SK-N-MC (cell line): ENCODE results near the gene CDK17.
"Not testable (repeated sequence)": the region's sequence is repeated elsewhere in the genome, so short reads cannot be mapped to it uniquely, and the experiment has no call there.

ENCODE experiments used
- DNase-seq: peaks from one replicate; pipeline ENCODE4 v3.0.0-alpha.2; 2011; ENCODE audit warnings: low read depth, low spot score
- H3K27ac ChIP-seq: fragments of 200-600 bp; sonication (generic); 2 replicates; pipeline ENCODE4 v1.5.1; 2016; ENCODE audit warnings: mixed run types
- H3K36me3 ChIP-seq: fragments of 200-600 bp; sonication (generic); 2 replicates; pipeline ENCODE4 v1.6.1; 2017; ENCODE audit warnings: antibody characterized with exemption, low read length, mixed read lengths; ENCODE audit not compliant: insufficient read depth
- H3K4me3 ChIP-seq: fragments of 200-600 bp; sonication (generic); 2 replicates; pipeline ENCODE4 v1.5.1; 2016
- H3K9ac ChIP-seq: fragments of 200-600 bp; sonication (generic); 2 replicates; pipeline ENCODE4 v1.8.0; 2017; ENCODE audit warnings: mixed run types, mixed read lengths; ENCODE audit not compliant: insufficient read length
- H3K9me3 ChIP-seq: fragments of 200-600 bp; sonication (generic); 2 replicates; pipeline ENCODE4 v1.6.1; 2017; ENCODE audit warnings: low read depth, mild to moderate bottlenecking, antibody characterized with exemption, low read length, moderate library complexity, mixed read lengths
- EZH2 ChIP-seq: fragments of 200-600 bp; sonication (generic); IDR thresholded peaks from one replicate; pipeline ENCODE4 v1.6.1; 2017; ENCODE audit warnings: antibody characterized with exemption
- FOXP2 ChIP-seq: optimal IDR thresholded peaks from 2 replicates; pipeline ENCODE3; 2011; ENCODE audit warnings: mild to moderate bottlenecking, moderate library complexity; ENCODE audit not compliant: insufficient read depth; ENCODE audit errors: extremely low read length, control extremely low read depth
- POLR2AphosphoS5 ChIP-seq: IDR thresholded peaks from 2 replicates; pipeline ENCODE4 v1.6.1; 2012; ENCODE audit warnings: mild to moderate bottlenecking, low read depth, low read length, borderline replicate concordance

The CDK17 gene

DNA sequence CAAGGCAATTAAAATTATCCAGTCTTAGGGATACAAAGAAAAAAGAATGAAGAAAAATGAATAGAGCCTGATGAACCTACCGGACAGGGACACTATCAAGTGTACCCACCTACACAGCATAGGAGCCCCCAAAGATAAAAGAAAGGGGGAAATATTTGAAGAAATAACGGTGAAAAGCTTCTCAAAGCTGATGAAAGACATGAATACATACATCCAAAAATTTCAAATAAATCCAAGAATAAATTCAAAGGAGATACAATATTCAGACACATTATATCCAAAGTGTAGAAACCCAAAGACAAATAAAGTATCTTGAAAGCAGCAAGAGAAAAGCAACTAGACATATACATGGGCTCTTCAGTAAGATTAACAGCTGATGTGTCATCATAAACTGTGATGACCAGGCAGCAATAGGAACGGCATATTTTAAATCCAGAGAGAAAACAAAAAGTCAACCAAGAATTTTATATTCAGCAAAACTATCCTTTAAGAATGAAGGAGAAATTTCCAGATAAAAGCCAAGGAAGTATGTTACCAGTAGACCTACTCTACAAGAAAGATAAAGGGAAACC lies 56.0 kb downstream of the CDK17 start:
- no peak overlapping the region for H3K9ac ChIP-seq
- H3K27ac ChIP-seq: no peak overlapping the region
- DNase-seq: no peak
- no peak overlapping the region for H3K4me3 ChIP-seq
- H3K36me3 ChIP-seq: no peaks in the 10 kb centered on the region
- no peak for TF ChIP-seq POLR2AphosphoS5
- no peak for TF ChIP-seq FOXP2
- TF ChIP-seq EZH2: no peak
- no peaks in the 10 kb centered on the region; the same call in 1 of the 2 replicates for H3K9me3 ChIP-seq

DNA sequence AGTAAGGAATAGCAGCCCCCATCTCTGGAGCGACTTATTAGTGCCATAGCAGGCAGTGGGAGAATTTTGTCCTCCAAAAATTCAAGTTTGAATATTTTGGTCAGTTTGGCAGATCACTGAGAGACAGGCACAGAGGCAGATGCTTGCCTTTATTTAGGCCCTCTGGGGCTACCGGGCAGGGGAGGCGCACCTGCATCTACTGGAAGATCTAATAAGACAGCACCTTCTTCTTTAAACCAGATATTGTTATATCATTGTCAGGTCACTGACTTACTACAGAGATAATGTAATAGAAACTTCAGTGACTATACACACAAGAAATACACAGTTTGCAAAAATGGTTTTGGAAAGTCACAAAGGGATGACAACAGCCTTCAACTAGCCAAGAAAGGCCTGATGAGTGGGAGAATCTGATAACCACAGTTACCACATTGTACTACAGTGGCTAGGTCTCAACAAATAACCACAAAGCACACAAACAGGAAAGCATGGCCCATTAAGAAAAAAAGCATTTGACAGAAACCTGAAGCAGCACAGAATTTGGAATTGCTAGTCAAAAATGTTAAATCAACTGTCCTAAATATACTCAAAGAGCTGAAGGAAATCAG lies 56.8 kb downstream of the CDK17 start:
- no peak for DNase-seq
- TF ChIP-seq POLR2AphosphoS5 (no peak), EZH2 (no peak), FOXP2 (no peak)
- H3K4me3 ChIP-seq: no peak overlapping the region
- H3K27ac ChIP-seq: no peak overlapping the region
- H3K36me3 ChIP-seq: no peaks in the 10 kb centered on the region
- no peaks in the 10 kb centered on the region; the same call in 1 of the 2 replicates for H3K9me3 ChIP-seq
- no peak overlapping the region for H3K9ac ChIP-seq

DNA sequence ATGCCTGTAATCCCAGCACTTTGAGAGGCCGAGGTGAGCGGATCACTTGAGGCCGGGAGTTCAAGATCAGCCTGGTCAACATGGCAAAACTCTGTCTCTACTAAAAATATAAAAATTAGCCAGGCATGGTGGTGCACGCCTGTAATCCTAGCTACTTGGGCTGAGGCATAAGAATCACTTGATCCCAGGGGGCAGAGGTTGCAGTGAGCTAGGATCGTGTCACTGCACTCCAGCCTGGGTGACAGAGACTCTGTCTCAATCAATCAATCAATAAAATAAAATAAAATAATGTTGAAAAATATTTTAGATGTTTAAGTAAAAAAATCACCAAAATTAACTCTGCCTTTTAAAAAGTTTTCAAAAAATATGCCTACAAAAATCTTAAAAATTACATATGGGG lies 60.6 kb downstream of the CDK17 start:
- not testable (repeated sequence) for DNase-seq, H3K27ac ChIP-seq, H3K9me3 ChIP-seq, H3K36me3 ChIP-seq, H3K4me3 ChIP-seq, H3K9ac ChIP-seq

DNA sequence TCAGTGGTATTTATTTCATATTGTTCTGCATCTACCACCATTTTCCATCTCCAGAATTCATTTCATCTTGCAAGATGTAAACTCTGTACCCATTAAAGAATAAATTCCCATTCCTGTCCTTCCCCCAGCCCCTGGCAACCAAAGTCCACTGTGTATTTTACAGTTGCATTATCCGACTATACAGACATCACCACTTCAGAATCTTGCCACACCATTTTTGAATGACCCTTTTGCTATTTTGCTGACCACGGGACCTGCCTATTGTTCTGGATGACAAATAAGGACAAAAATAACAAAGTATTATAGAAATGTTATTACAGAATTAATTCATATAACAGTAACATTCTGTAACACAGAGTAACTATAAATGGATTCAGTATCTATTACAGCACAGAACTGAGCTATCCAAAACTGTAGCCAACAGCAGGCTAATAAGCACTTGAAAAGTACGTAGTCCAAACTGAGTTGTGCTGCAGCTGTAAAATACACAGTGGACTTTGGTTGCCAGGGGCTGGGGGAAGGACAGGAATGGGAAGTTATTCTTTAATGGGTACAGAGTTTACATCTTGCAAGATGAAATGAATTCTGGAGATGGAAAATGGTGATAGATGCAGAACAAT lies 61.3 kb downstream of the CDK17 start:
- H3K36me3 ChIP-seq: no peaks in the 10 kb centered on the region
- H3K9ac ChIP-seq: no peak overlapping the region
- DNase-seq: no peak
- no peak overlapping the region for H3K27ac ChIP-seq
- H3K4me3 ChIP-seq: no peak overlapping the region
- no peaks in the 10 kb centered on the region; the same call in 1 of the 2 replicates for H3K9me3 ChIP-seq
- TF ChIP-seq POLR2AphosphoS5 (no peak), FOXP2 (no peak), EZH2 (no peak)

DNA sequence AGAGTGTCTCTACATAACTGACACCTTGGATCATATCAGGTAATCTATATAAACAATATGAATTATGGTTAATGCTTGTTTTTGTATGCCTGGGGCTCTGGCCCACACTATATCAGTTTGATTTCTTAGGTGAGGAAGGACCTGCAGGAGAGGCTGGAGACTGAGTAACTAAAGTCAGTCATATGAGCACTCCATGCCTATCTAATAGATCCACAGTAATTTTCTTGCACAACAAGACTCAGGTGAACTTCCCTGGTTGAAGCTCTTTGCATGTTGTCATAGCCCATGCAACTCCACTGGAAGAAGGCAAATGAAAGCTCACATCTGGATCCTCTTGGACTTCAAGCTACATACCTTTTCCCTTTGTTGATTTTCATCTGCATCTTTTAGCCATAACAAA lies 62.3 kb downstream of the CDK17 start:
- Histone ChIP-seq H3K9ac (no peak overlapping the region), H3K27ac (no peak overlapping the region), H3K36me3 (no peaks in the 10 kb centered on the region), H3K9me3 (no peaks in the 10 kb centered on the region), H3K4me3 (no peak overlapping the region)
- no peak for DNase-seq
- no peak for TF ChIP-seq POLR2AphosphoS5
- TF ChIP-seq EZH2: no peak
- no peak for TF ChIP-seq FOXP2

DNA sequence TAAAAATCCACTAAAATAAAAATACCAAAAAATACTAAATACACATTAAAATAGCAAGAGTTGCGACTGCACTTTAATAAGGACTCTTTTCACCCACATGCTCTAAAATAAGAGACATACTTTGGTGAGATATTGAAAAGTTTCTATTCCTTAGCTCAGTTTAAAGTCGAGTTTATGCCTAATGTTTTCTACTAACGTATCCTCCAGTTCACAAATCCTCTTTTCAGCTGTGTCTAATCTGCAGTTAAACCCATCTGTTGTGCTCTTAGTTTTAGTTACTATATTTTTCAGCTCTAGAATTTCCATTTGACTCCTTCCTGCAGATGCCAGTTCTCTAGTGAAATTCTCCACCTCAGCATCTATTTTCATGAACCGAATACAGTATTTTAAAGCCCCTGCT lies 63.8 kb downstream of the CDK17 start:
- Histone ChIP-seq H3K36me3 (no peaks in the 10 kb centered on the region), H3K9me3 (no peaks in the 10 kb centered on the region), H3K9ac (no peak overlapping the region), H3K4me3 (no peak overlapping the region), H3K27ac (no peak overlapping the region)
- TF ChIP-seq FOXP2 (no peak), EZH2 (no peak), POLR2AphosphoS5 (no peak)
- DNase-seq: no peak

DNA sequence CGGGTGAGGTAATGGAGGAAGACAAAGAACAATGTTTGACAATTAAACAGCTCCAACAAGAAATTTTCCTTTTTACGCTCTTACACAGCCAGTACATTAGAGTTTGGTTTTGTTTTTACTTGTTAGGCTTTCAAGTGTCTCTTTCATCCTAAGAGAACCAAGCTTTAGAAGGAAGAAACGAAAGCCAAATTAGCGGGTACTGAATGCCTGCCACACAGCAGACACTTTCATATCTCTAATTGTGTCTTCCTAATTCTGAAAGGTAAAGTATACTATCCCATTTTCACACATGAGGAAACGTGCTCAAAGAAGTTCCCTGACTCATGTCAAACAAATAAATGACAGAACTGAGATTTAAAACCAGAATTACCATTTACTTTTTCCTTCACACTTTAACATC lies 65.0 kb downstream of the CDK17 start:
- Histone ChIP-seq H3K9me3 (no peaks in the 10 kb centered on the region), H3K36me3 (no peaks in the 10 kb centered on the region), H3K27ac (no peak overlapping the region), H3K9ac (no peak overlapping the region), H3K4me3 (no peak overlapping the region)
- DNase-seq: no peak
- TF ChIP-seq EZH2: no peak
- TF ChIP-seq POLR2AphosphoS5: no peak
- no peak for TF ChIP-seq FOXP2

DNA sequence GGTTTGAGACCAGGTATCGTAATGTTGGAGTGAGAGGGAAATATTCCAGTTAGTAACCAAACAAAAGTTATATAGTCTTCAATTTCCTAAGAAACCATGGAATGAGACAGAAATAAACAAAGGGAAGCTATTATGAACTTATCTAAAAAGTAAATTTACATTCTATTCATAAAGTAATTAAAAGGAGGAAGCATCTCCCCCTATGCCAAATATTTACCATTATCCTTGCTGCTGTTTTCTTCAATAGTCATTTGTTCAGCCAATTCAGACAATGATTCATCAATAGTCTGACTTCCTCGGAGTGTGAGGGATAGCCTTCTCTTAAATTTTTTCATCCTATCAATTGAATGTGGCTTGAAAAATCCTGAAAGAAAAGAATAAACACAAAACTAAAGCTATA lies 65.7 kb downstream of the CDK17 start:
- Histone ChIP-seq H3K9ac (no peak overlapping the region), H3K36me3 (no peaks in the 10 kb centered on the region), H3K27ac (no peak overlapping the region), H3K9me3 (no peaks in the 10 kb centered on the region), H3K4me3 (no peak overlapping the region)
- TF ChIP-seq EZH2: no peak
- TF ChIP-seq POLR2AphosphoS5: no peak
- TF ChIP-seq FOXP2: no peak
- no peak for DNase-seq
